Measurements from ENCODE around the gene CHST3.
"Not testable (repeated sequence)": the region's sequence is repeated elsewhere in the genome, so short reads cannot be mapped to it uniquely, and the experiment has no call there.

The CHST3 gene

DNA sequence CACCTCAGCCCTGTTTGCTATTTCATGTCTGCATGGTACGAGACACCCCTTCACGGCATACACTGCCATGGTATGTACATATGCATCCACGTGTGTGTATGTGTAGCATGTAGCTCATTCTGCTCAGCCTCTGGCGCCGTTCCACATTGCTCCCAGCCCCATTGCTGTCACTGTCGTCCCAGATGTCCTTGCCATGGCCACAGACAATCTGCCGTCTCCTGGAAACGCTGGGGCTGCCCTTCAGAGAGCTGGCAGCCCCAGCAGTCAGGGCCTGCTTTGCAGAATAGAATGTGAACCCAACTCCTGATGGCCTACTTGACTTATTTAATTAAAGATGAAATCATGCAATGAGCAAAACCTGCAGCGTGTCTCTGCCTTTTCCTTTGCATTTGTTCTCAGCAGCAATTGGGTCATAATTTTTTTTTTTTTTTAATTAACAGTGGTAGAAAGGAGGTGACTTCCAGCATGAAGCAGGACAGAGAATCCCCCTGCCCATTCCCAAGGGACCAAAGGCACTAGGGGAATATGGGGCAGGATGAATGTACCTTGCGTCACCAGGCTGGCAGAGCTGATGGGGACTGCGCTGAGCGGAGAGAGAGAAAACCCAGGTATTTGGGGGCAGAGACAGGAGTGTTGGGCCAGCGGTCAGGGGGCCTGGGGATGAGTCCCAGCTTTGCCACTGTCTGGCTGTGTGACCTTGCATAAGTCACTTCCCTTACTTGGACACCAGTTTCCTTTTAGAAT is 49.2 kb downstream of the CHST3 start:
- ATAC-seq = no peak

DNA sequence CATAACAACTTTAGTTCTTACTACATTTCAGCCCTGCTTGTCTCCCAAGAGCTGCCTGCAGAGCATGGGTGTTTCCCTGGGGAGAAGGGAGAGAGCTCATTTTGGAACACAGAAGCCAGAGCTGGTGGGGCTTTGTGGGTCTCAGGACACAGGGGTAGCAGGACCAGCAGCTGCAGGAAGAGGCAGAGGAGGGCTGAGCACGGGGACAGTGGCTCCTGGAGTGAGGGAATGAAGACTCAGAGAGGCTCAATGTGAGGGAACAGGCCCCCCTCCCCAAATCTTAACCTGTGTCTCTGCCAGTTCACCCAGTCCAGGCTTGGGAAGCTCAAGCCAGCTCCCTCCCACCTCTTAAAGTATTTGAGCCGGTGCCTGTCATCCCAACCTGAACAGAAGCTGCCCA is 50.0 kb downstream of the CHST3 start:
- no peak for ATAC-seq

DNA sequence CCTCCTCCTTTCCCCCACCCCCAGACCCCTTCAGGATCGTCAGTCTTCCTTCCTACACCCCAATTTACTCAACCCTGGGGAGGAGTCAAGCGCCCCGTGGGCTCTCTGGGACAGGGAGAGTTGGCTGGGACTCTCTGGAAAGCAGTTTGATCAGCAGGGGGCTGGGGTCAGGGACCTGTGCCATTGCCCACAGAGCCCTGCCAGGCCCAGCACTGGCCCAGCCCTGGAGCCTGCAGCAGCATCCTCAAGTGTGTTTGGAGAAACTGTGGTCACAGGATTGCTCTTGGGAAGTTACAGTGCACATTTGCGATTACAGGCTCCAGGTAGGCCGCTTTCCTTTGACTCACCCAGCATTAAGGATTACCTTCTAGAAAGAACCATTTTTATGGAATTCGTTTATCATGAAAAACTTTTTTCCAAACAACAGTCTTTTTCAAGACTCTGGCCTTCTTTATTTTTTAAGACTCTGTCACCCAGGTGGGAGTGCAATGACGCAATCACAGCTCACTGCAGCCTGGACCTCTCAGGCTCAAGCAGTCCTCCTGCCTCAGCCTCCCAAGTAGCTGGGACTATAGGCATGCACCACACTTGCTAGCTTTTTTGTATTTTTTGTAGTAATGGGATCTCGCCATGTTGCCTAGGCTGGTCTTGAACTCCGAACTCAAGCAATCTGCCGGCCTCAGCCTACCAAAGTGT is 50.7 kb downstream of the CHST3 start:
- ATAC-seq = no peak

DNA sequence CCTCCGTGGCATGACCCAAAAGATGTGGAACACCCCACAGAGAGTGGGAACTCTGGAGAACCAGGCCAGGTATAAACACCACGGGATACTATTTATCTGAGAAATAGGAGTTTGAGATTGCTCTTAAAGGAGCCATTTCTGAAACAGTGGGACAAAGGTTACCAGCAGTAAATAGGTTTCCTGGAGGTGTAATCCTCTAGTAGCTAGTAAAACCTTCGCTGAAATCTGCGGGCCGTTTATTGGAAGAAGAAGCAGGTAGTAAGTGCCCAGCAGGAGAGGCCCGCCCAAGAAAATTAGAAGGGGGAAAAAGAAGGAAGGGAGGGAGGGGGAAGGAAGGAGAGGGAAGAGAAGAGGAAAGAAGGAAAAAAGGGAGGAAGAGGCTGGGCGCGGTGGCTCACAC is 51.6 kb downstream of the CHST3 start:
- ATAC-seq = no peak

DNA sequence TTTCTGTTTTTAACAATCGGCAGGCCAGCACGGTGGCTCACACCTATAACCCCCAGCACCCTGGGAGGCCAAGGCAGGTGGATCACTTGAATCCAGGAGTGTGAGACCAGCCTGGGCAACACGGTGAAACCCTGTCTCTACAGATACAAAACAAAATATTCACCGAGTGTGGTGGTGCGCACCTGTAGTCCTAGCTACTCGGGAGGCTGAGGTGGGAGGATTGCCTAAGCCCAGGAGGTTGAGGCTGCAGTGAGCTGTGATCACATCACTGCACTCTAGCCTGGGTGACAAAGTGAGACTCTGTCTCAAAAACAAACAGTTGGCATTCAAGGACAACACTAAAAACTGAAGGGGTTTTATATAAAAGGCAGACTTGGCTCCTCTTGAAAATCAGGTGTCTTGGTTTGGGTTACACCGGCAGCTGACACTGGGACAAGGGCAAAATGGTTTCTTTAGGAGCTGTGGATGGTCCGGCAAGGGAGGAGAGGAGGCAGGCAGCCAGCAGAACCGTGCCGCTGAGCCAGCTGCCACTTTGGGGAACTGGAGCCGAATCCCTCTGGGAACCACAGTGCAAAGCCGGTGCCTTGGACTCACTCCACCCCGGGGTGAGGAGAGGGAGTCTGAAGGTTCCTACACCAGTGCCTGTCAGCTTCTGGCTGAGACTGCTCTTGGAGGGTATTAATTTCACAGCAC is 52.6 kb downstream of the CHST3 start:
- ATAC-seq = no peak

DNA sequence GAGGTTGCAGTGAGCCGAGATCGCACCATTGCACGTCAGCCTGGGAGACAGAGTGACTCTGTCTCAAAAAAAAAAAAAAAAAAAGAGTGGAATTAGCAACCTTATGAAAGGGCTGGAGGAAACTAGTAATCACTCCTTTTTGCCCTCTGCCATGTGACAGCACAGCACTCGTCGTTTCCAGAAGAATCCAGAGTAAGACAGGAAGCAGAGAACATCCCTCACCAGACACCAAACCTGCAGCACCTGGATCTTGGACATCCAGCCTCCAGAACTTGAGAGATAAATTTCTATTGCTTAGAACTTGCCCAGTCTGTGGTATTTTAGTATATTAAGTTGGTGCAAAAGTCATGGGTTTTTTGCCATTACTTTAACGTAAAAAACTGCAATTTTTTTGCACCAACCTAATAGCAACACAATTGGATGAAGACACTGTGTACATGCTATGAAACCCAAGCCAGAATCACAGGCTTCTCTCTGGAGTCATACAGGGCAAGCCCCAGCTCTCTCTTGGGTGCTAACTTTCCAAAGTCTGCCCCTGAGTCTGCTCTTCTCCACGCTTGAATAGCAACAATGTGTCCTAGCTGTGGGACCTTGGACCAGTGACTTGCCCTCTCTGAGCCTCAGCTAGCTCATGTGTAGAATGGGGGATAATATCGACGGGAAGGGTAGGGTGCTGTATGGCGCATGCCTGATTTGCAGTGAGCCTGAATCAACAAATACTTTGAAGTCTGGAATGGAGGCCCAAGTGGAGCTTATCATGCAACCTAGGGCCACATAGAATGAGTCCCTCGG is 55.1 kb downstream of the CHST3 start:
- no peak for ATAC-seq

DNA sequence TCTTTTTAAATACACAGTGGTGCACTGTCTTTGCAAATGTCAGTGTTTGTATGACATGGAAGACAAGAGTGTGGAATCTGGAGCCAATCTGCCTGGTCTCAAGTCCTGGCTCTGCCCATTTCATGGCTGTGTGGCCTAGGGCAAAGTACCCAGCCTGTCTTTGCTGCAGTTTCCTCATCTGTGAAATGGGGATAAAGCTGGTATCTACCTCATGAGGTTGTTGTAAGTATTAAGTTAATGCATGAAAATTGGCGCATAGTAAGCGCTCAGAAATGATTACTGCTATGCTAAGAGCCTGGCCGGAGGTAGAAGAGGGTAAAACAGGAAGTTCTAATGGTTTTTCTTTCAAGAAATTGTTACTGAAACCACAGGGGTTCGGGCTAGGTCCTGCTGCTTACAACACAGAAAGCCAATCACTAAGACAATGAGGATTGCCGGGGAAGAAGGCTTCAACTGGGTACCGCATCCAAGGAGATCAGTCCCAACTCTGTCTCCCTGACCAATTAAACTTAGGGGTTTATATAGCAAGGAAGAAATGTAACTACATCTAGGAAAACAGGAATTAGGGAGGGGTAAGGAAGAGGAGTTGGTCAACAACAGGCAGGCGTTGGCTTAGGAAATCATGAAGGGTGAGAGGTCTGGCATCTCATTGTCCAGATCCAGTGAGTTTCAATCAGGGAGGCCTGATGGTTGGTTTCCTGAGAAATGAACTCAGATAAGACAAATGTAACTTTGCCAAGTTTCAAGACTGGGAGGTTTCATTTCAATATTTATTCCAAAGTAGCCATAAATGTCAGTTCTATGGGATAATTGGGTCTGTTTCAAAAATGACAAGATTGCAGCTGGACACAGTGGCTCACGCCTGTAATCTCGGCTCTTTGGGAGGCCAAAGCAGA is 57.0 kb downstream of the CHST3 start:
- no peak for ATAC-seq

DNA sequence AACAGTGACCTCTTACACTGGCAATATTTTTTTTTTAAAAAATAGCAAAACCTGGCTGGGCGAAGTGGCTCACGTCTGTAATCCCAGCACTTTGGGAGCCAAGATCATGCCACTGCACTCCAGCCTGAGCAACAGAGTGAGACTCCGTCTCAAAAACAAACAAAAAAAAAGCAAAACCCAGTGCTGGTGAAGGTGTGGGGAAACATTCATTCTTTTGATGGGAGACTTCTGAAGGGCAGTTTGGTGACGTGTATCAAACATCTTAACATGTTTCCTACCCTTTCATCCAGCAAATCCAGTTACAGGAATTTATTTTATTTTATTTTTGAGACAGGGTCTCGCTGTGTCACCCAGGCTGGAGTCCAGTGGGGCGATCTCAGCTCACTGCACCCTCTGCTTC is 58.0 kb downstream of the CHST3 start:
- no peak for ATAC-seq

DNA sequence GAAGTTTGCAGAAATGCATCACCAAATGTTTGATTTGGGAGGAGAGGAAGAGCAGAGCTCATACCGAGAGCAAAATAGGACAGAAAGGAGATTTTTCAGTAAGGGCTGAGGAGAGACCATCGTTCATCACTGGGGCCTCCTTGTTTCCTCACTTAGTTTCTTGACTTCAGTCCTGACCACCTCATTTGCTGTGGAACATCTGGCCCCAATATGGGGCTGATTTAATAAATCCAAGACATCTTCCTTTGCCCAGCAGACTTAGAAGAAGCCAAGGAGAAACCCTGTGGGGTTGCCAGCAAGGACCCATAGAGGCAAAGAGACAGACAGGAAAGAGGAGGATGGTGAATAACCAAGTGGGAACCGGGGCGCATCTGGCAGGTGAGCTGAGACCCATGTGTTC is 60.4 kb downstream of the CHST3 start:
- ATAC-seq = no peak

DNA sequence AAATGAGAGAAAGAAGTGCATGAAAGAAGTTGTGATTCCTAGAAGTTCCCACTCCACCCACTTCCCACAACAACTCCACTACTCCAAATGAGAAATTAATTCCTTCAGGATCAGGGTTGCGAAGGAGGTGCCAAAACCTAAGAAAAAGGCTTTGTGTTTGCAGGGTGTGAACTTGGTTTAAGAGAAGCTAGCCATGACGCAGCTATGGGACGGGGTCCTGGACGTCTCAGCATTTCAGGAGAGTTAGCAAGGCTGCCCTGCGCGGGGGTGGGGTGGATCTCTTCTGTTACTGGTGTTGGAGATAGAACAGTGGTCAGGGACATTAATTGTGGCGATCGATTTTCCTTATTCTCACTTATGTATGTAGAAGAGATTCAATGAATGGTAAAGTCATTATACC is 61.2 kb downstream of the CHST3 start:
- no peak for ATAC-seq

DNA sequence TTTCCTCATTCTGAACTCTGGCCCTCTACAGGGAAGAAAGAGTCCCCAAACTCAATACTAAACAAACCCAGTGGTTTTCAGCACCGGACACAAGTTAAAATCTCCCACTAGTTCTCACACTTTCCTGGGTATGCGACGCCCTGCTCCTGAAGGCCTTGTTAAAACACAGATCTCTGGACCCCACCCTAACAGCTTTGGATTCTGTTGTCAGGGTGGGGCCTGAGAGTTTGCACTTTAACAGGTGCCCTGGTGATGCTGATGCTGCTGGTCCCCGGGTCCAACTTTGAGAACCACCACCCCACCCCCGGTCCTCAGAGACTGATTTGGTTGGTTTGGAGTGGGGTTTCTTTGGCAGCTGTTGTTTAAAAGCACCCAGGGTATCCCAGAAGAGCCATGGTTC is 61.6 kb downstream of the CHST3 start:
- no peak for ATAC-seq

DNA sequence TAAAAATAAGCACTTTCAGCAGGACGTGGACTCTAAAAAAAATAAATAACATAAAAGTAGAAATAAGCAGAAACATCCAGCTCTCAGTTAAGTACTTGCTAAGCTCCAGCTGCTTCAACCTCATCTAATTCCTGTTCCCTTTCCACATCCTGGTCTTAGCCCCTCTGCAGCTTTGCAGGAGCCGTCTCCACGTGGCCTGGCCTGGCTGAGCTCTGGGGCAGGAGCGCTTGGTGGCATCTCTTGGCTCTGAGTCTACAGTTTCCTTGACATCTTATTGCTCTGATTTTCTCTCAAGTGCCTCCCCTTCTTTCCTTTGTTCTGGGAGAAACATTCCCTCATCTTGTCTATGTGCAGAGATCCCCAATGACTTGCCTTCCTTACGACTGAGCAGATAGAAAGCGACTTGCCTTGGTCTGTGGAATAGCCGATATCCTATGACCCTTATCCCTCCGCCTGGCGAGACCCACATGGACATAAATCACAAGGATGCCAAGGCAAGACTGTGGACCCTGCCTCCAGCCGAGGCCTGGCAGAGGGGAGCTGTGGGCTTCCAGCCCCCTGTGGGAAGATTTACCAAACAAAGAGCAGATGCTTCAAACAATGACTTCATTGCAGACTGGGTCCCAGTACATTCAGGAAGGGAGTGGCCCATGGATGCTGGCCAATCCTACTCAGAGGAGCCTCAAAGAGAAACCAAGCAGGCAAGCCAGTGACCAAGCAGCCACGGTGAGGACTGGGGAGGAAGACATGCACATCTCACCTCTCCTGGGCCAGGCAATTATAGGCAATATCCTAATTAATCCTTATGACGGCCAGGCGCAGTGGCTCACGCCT is 62.3 kb downstream of the CHST3 start:
- ATAC-seq = no peak

DNA sequence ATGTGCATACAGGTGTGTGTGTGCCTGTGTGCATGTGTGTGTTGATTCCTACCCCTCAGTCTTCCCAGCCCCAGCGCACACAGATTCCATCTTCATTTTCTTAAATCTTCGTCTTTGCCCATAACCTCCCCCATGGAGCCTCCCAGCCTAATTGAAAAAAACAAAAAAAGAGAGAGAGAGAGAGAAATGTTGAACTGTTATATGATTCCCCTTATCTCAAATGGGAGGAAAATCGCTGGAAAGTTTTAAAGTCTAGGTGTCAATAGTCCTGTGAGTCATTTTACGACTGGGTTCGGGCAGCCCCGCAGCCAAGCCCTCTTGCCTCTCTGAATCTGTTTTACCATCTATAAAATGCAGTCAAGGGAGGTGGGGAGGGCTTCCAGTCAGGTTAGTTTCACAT is 63.3 kb downstream of the CHST3 start:
- ATAC-seq = no peak

DNA sequence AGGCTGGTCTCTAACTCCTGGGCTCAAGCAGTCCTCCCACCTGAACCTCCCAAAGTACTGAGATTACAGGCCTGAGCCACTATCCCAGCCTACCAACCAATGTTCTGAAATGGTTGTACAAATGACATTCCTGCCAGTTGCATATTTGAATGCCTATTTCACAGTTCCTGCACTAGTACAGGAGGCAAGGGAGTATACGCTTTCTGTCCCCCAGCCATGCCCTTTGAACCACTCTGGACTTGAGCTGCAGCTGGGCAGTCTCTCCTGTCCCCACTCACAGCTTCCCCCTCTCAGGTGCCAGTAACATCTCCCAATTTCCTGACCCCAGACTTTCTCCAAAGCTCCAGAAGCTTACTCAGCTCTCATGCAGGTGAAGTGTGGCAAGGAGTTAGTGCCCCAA is 65.2 kb downstream of the CHST3 start:
- ATAC-seq = no peak

DNA sequence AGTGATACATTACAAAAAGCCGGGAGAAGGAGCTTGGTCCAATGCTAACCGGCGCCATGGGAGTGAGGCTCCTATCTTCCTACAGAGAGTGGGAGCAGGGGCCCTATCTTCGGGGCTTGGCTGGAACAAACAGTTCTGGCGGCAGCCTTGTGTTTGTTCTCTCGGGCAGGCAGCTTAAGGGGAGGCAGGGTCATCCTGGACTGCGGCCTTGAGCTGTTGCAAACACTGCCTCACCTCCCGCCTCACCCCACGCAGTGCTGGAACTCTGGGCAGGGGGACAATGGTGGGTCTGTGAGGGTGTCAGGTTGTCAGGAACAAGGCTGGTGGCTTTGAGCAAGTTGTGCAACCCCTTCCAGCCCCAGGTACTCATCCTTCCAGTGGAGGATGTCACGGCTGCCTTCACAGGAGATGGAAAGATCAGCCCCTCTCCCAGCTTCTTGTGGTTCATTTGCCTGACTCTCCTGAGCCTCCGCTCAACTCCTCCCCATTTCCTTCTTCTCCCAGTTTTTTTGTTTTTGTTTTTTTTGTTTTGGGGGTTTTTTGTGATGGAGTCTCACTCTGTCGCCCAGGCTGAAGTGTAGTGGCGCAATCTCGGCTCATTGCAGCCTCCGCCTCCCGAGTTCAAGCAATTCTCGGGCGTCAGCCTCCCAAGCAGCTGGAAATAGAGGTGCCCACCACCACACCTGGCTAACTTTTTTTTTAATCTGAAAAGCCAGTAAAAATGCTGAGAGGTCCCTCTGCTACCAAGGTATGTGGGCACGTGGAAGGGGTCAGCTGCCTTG is 66.8 kb downstream of the CHST3 start:
- no peak for ATAC-seq

DNA sequence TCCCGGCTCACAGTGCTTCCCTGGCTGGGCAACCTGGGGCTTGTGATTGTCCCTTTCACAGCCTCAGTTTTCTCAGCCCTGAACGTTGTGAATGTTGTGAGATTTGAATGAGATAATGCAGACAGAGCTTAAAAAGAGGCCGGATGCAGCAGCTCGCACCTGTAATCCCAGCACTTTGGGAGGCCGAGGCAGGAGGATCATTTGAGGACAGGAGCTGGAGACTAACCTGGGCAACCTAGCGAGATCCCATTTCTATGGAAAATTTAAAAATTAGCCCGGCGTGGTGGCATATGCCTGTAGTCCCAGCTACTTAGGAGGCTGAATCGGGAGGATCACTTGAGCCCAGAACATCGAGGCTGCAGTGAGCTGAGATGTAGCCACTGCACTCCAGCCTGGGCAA is 67.5 kb downstream of the CHST3 start:
- no peak for ATAC-seq

DNA sequence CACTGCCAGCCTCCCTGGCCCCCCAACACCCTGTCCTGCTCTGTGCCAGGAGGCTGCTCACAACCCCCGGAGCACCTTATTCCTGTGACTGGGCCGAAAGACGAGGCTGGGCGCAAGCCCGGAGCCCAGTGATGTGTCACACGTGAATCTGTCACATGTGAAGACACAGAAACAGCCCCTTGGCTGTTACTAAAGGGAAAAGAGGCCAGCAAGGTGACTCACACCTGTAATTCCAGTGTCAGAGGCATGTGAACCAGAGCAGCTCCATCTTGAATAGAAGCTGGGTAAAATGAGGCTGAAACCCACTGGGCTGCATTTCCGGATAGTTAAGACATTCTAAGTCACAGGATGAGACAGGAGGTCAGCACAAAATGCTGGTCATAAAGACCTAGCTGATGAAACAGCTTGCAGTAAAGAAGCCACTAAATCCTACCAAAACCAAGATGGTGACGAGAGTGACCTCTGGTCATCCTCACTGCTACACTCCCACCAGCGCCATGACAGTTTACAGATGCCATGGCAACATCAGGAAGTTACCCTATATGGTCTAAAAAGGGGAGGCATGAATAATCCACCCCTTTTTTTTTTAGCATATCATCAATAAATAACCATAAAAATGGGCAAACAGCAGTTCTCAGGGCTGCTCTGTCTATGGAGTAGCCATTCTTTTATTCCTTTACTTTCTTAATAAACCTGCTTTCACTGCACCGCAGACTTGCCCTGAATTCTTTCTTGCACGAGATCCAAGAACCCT is 68.4 kb downstream of the CHST3 start:
- not testable (repeated sequence) for ATAC-seq

DNA sequence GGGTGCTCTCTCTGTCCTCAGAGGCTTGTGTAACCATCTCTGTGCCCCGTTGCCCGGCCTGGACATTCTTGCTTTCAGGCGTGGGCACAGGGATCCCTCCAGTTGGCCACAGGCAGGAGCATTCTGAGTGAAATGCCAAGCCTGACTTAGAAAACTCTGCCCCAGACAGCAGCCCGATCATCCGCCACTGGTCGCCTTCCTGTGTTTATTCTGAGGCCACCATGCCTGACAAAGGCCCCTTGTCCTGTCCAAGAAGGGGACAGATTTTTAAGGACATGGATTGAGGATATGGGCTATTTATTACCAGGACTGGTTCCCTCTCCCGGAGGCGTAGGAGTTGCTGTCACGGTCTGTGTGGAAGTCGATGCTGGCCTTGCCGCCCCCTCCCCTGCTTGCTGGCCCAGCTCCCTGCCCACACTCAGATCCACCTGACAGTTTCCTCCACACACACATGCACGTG is 69.9 kb downstream of the CHST3 start:
- ATAC-seq = no peak

DNA sequence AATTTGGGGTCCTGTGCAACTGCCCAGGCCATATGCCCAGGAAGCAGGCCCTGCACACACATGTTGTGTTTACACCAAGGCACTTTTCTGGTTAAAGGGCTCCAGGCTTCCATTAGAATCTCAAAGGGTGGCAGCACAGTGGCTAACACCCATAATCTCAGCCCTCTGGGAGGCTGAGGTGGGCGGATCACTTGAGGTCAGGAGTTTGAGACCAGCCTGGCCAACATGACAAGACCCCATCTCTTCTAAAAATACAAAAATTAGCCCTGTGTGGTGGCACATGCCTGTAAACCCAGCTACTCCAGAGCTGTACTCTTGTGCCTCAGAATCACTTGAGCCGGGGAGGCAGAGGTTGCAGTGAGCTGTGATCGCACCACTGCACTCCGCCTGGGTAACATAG is 70.6 kb downstream of the CHST3 start:
- ATAC-seq = no peak
